Thoracic aorta (tissue), 2 donors: Measurements from ENCODE around the gene SMOC2. TPM values are rescaled to one million over a fixed set of nuclear protein-coding genes. Genes with fewer than 3 reads are reported as not detected.

ENCODE experiments used
- ATAC-seq: fragments of 150-250 bp; one replicate; pipeline ENCODE4 v1.8.0; 2017; ENCODE audit warnings: low read depth; ENCODE audit not compliant: insufficient number of reproducible peaks, low FRiP score
- DNase-seq: peaks from one replicate; pipeline ENCODE4 v3.0.0-alpha.2; 2020; ENCODE audit warnings: low spot score
- H3K27ac ChIP-seq, 2 donors: fragments of 200-600 bp; sonication (generic); 1 replicate in 1 of 2; 2 replicates in 1 of 2; pipeline ENCODE4 v1.5.1; 2016; ENCODE audit warnings: mild to moderate bottlenecking in 2 of 2, moderate library complexity in 2 of 2
- H3K27me3 ChIP-seq: fragments of 200-600 bp; sonication (generic); replicated peaks from 2 replicates; pipeline ENCODE4 v1.6.0; 2016; ENCODE audit warnings: mild to moderate bottlenecking; ENCODE audit not compliant: insufficient read depth
- H3K36me3 ChIP-seq: fragments of 200-600 bp; sonication (generic); one replicate; pipeline ENCODE4 v1.5.1; 2016
- H3K4me1 ChIP-seq, 2 donors: fragments of 200-600 bp; sonication (generic); 1 replicate in 1 of 2; 2 replicates in 1 of 2; pipeline versions ENCODE4 v1.5.1 to v1.6.0; 2016; ENCODE audit warnings: low read depth in 2 of 2, mild to moderate bottlenecking in 1 of 2; ENCODE audit not compliant: control insufficient read depth in 1 of 2
- H3K4me3 ChIP-seq: fragments of 200-600 bp; sonication (generic); 2 replicates; pipeline ENCODE4 v1.5.1; 2016; ENCODE audit warnings: mild to moderate bottlenecking
- H3K9me3 ChIP-seq: fragments of 200-600 bp; sonication (generic); 2 replicates; pipeline ENCODE4 v1.5.1; 2016
- total RNA-seq, 2 donors: library from RNA; depleted of rRNA; stranded (reverse); fragments of >200 nt; gene quantifications; one replicate each; pipeline versions ENCODE4 v1.1.0 to v1.2.3, GENCODE V29; 2016
- TF ChIP-seq, protein P1 (sequence below): fragments of 200-600 bp; sonication (generic); IDR thresholded peaks from one replicate; pipeline ENCODE4 v1.5.1; 2019; ENCODE audit warnings: antibody characterized with exemption

Gene SMOC2
- total RNA-seq, 2 donors from 2014 or later, result 334 to 424 TPM

DNA sequence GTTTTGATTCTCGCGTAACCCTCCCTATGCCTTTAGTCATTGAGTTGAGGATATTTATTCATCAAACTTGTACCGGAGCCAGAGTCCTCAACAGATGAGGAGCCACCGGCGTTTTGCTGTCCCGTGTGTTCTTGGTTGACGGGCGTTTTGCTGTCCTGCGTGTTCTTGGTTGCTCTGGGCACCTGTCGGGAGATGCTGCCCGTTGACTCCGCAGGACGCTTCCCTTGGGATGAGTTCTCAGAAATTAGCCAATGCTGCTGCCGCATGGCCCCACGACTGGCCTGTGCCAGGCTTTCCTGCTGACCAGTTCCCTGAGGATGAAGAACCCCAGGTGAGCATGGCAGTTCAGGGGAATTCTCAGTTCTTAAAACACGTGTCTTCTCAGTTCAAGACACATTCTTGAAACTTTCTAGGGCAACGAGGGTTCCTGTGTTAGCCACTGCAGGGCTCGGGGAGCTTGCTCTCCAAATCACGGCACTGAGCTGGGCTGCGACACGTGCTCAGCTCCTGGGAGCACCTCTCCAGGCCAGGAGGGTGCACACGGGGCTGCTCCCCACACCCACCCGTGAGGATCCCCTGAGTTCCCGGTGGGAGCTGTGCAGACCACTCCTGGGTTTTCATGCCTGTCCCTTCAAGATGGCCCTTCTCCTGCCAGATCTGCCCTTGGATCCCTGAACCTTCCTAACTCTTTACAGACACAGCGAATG lies 265.6 kb downstream of the SMOC2 start:
- no peaks in the 10 kb centered on the region for H3K27me3 ChIP-seq
- no peak for ATAC-seq
- no peak overlapping the region for H3K27ac ChIP-seq
- no peaks in the 10 kb centered on the region for H3K36me3 ChIP-seq
- peaks cover 6 to 8% of the 10 kb centered on the region in 2 donors for H3K4me1 ChIP-seq
- no peak overlapping the region for H3K4me3 ChIP-seq
- H3K9me3 ChIP-seq, result no peaks in the 10 kb centered on the region
- TF ChIP-seq, protein P1, sequence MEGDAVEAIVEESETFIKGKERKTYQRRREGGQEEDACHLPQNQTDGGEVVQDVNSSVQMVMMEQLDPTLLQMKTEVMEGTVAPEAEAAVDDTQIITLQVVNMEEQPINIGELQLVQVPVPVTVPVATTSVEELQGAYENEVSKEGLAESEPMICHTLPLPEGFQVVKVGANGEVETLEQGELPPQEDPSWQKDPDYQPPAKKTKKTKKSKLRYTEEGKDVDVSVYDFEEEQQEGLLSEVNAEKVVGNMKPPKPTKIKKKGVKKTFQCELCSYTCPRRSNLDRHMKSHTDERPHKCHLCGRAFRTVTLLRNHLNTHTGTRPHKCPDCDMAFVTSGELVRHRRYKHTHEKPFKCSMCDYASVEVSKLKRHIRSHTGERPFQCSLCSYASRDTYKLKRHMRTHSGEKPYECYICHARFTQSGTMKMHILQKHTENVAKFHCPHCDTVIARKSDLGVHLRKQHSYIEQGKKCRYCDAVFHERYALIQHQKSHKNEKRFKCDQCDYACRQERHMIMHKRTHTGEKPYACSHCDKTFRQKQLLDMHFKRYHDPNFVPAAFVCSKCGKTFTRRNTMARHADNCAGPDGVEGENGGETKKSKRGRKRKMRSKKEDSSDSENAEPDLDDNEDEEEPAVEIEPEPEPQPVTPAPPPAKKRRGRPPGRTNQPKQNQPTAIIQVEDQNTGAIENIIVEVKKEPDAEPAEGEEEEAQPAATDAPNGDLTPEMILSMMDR, result no peak
- DNase-seq, result no peak

DNA sequence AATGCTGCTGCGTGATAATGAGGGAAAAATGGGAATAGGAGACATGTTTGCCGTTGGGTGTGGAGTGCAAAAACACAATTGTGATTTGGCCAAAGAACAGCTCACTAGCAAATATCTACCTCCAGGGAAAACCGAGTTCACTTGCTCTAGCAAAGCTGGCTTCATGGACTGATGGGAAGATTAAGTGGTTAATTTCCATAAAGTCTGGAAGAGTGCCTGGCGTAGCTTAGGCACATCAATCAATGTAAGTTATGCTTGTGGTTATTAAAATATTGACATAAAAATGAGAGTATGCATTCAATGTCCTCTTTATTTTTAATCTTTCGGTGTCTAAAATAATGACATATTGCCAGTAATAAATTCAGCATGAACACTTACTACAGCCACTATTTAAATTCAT lies 267.5 kb downstream of the SMOC2 start:
- TF ChIP-seq, protein P1, result no peak
- no peaks in the 10 kb centered on the region for H3K9me3 ChIP-seq
- ATAC-seq (no peak), DNase-seq (no peak)
- no peaks in the 10 kb centered on the region for H3K27me3 ChIP-seq
- no peaks in the 10 kb centered on the region for H3K36me3 ChIP-seq
- no peak overlapping the region for H3K4me3 ChIP-seq
- H3K27ac ChIP-seq, result no peak overlapping the region
- H3K4me1 ChIP-seq, result peaks cover 6 to 8% of the 10 kb centered on the region in 2 donors

DNA sequence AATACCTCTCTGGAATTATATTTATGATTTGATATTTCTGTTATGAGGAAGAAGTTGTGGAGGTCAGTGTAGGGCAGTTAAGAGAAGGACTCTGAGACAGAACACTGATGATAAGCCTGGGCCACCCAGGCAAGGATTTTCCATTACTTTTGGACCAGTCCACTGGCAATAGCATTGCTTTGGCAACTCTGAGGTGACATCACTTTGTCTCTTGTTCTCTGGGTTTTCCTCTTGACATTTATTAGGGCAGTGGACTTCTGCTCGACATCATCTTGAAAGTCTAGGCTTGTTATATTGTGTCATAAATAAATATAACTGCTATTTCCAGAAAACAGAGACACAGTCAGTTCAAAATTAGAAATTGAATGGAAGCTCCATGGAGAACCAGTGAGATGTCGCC lies 268.0 kb downstream of the SMOC2 start:
- Histone ChIP-seq H3K4me3 (no peak overlapping the region), H3K36me3 (no peaks in the 10 kb centered on the region), H3K27me3 (no peaks in the 10 kb centered on the region), H3K9me3 (no peaks in the 10 kb centered on the region), H3K4me1 (peaks cover 3 to 8% of the 10 kb centered on the region in 2 donors), H3K27ac (no peak overlapping the region)
- TF ChIP-seq, protein P1, result no peak
- ATAC-seq (no peak), DNase-seq (no peak)

DNA sequence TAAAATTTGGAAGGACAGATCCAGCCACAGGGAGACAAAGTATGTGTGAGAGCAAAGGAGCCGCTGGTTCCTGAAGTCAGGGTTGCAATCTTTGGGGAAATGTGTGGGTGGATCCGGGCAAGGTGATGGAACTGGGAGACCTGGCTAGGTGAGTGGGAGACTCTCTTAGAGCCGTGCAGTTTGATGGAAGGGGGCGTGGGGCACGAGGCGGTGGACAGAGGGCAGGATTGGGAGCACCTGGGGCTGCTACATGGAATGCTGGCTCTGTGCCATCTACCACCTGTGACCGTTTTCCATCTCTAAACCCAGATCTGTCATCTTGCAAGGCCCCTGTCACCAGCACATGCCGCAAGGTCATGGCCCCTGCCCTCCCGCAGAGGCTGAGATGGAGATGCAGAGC lies 268.4 kb downstream of the SMOC2 start:
- H3K36me3 ChIP-seq, result no peaks in the 10 kb centered on the region
- no peak overlapping the region for H3K4me3 ChIP-seq
- no peaks in the 10 kb centered on the region for H3K9me3 ChIP-seq
- ATAC-seq, result no peak
- H3K27ac ChIP-seq, result no peak overlapping the region
- no peak for DNase-seq
- TF ChIP-seq, protein P1, result no peak
- H3K4me1 ChIP-seq, result peaks cover 0 to 8% of the 10 kb centered on the region in 2 donors
- H3K27me3 ChIP-seq, result no peaks in the 10 kb centered on the region

DNA sequence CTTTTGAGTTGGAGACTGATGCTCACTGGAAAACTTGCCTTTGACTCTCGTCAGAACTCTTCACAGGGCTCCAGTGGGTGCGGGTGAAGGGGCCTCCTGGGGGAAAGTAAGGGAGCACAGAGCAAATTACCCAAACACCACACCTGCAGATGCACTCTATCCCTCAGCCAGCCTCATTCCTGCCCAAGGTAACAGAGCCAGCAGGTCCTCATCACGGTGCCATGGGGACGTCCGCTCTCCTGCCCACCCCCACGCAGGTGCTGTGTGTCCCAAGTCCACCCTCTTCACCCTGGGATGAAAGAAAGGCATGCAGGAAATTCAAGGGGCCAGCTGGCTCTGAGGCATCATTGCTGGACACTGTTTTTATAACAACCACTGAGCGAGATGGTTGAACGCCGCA lies 269.0 kb downstream of the SMOC2 start:
- H3K9me3 ChIP-seq, result no peaks in the 10 kb centered on the region
- ATAC-seq (no peak), DNase-seq (no peak)
- TF ChIP-seq, protein P1, result no peak
- H3K27me3 ChIP-seq, result no peaks in the 10 kb centered on the region
- H3K36me3 ChIP-seq, result no peaks in the 10 kb centered on the region
- H3K4me1 ChIP-seq, result peaks cover 0 to 8% of the 10 kb centered on the region in 2 donors
- no peak overlapping the region for H3K4me3 ChIP-seq
- no peak overlapping the region for H3K27ac ChIP-seq
